GM19455 (cell line): ENCODE measurements around the gene THAP3.
A peak's percentile ranks its signal among the peaks of the same experiment; 100 is the strongest.
"Not testable (repeated sequence)": the region's sequence is repeated elsewhere in the genome, so short reads cannot be mapped to it uniquely, and the experiment has no call there.

ENCODE experiments used
- ATAC-seq: cut with Tn5 transposase; IDR thresholded peaks from one replicate; pipeline ENCODE4 v1.9.1; 2021; ENCODE audit not compliant: unreplicated experiment

THAP3 gene

DNA sequence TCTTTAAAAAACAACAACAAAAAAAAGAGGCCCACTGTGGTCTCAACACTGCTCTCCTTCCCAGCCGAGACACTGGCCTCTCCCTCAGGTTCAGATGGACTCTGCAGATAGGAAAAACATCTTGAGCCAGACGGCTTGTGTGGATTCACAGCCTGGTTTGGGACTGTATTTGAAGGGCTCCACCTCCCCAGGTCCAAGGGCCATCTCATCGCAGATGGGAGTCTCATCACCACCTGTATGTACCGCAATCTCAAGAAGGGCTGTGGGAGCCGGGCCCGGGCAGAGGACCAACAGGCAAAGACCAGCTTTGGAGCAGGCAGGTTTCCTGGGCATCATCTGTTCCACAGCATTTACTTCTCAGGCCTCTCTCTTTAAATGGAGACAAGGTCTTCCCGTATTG is 34.6 kb upstream of the THAP3 start:
- ATAC-seq = no peak

GRCh38 chr1:6591222-6591621 is 33.4 kb upstream of the THAP3 start:
- no peak for ATAC-seq

DNA sequence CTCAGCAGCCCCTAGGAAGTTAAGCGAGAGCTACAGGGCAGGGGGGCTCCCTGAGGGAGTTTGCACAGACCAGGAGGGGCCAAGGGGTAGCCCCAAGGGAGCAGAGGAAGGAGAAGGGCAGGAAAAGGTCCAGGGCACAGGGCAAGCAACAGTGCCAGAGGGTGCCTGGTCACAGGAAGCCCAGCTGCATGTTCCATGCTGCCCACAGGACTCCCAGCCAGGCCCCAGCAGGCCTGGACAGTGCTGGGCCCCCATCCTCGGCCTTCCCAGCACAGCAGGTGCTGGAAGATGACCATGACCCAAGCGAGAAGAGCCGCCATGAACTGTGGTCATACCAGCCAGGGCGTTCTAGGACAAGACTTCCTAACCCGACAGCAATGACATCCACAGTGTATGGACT is 33.0 kb upstream of the THAP3 start:
- no peak for ATAC-seq

GRCh38 chr1:6592441-6592840 is 32.2 kb upstream of the THAP3 start:
- ATAC-seq = no peak

GRCh38 chr1:6592865-6593593 is 31.6 kb upstream of the THAP3 start:
- no peak for ATAC-seq

DNA sequence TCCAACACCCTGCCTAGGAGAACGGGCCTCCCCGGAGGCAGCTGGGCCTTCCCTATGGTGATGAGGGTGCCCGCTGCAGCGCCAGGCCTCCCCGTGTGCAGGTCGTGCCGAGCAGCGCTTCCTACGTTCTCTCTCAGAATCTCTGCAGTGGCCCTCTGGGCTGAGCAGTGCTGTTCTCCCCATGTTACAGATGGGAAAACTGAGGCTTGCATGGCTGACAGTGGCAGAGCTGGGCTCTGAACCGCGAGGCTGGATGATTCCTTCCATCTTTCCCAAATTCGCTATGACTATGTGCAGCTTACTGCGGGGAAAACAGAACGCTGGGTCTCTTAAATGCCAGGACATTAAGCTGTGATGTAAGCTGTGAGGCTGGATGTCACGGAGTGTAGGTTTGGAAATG is 30.9 kb upstream of the THAP3 start:
- no peak for ATAC-seq

DNA sequence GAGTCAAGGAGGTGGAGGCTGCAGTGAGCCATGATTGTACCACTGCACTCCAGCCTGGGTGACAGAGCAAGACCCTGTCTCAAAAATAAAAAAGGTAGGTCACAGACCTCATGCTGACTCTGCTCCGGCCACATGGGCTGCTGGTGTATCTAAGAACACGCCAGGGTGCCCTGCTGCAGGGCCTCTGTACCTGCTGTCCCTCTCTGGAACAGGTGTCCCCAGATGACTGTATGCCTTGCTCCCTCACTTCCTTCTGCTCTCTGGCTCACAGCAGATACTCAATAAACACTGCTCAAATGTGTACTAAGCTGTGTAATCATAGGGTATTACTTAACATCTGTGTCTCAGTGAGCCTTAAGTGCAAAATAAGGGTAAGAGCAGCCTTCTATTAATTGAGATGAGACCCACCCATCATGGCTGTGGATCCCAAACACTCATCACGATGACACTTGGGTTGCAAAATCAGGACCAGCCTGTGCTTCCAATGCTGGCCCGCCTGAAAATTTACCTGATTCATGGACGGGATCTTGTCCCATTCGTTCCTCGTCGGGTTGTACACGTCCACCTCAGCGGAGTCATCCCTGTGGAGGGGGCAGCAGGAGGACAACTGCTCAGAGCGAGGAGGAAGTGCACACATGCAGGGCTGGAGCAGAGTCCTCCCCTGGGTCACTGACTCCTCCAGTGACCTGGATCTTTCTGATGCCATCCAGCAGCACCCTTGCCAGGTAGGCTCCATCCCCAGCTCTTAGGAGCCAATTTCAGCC is 29.5 kb upstream of the THAP3 start:
- ATAC-seq = no peak

DNA sequence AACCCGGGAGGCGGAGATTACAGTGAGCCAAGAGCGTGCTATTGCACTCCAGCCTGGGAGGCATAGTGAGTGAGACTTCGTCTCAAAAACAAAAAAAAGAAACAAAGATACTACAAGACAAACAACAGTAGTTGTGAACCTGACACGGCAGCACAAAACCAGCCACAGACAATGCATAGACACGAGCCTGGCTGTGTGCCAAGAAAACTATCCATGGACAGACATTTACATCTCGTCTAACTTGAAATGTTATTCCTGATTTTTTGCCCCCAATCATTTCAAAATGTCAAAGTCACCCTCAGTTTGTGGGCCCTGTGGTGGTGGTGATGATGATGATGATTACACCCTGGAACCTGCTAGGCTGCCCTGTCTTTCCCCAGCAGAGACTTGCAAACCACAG is 28.3 kb upstream of the THAP3 start:
- ATAC-seq = no peak

DNA sequence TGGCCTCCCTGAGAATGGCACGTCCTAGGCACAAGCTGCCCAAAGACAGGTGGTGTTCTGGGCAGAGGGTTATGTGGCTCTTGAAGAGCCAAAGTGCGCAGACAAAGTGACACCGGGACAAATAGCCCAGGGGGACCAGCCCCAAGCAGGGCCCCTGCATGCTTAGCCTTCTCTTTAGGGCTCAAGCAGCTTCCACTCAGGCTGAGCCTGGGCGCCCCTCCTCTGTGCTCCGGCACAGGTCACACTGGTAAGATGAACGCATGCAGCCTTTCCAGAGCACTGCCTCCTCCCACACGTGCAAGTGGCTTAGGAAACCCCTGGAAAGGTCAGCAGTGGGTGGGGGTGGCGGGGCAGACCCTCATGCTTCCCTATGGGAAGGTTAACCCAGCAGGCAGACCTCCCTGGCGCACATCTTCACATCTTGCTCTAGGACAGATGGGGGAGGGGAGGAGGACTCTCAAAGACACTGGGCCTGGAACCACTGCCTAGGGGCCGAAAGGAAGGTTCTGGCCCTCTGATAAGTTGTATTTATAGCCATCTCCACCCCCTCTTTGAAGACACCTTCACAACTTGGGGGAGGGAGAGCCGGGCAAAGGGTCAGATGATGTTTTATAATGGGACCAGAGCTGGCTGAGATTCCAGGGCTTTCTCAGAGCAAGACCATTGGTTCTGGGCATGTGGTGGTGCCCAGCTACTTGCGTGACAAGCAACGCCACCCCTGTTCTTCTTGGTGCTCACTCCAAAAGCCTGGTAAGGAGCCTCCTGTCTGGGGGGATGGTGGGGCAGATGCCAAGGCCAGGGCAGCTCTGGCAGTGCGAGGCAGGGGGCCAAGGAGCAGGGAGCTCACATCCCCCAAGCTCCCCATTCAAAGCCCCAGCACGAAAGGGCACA is 27.5 kb upstream of the THAP3 start:
- ATAC-seq = no peak

- ATAC-seq = no peak
Measured at GRCh38 chr1:6597777-6598131, 26.9 kb upstream of the THAP3 start.

- no peak for ATAC-seq
Measured at GRCh38 chr1:6599141-6599975, 25.3 kb upstream of the THAP3 start.

- not testable (repeated sequence) for ATAC-seq
Measured at GRCh38 chr1:6599991-6600390, 24.7 kb upstream of the THAP3 start.

- ATAC-seq = no peak
Measured at GRCh38 chr1:6600410-6601048, 24.1 kb upstream of the THAP3 start.

GRCh38 chr1:6601049-6601922 is 23.4 kb upstream of the THAP3 start:
- ATAC-seq = no peak

- ATAC-seq = peak; percentile 46
Measured at GRCh38 chr1:6601923-6602668, 22.6 kb upstream of the THAP3 start.

DNA sequence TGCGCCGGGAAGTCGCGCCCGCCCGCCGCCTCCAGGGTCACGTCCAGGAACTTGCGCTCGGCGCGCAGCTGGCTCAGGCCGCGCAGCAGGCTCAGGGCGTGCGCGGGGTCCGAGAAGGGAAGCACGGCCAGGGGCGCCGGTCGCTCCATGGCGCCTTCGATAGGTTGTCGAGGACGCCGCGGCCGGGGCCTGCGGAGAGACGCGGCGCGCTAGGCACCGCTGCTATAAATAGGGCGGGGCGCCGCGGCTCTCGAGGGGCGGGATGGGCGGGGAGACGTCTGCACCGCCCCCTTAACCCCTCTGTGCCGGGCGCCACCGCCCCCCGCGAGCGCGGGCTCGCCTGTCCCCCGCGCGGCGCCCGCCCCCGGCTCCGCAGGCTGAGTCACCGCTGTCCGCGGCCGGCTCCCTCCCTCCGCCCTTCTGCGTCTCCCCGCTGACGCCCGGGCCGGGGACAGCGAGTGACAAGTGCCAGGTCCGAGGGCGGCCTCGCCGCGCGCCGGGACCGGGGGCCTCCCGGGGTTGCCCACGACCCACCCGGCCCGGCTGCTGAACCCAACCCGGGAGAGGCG is 21.9 kb upstream of the THAP3 start, which contains the start of gene KLHL21:
TSS of gene KLHL21 (minus strand) at position 201 of the 569 bp plus-strand sequence. CDS start at position 149, 52 bp downstream.
- ATAC-seq = peak; percentile 47

DNA sequence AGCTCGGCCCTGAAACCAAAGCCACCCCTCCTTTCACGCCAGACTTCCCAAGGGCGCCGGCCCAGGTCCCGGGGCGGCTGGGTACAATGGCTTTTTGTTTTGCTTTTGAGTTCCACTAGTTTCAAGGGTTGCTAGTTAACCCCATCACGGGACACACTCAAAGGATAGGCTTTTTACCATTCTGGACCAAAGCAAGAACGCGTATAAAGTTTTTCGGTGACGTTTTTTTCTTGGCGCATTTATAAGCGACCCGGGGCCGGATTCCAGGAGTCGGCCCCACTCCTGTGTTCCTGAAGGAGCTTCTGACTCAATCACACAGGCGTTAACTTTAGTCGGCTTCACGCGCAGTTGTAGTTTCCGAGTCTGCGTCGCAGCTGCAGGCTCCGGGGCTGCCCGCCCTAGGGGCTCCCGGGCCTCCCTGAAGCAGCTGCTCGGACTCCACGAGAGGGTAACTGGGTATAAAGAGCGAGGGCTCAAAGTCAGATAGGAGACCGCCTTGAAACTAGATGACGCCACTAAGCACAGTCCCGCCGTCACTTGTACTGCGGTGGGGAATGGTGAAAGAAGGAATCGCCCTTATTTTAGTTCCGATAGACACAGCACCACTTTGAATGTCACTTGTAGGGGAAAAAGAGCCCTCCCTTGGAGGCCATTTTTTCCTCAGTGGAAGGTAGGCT is 21.3 kb upstream of the THAP3 start:
- peak; percentile 28 for ATAC-seq
